HCT116 (cell line): ENCODE results near the gene FAH. TPM values are rescaled to one million over a fixed set of nuclear protein-coding genes. Genes with fewer than 3 reads are reported as not detected.

Source experiments
- ATAC-seq: fragments of 200-7000 bp; cut with Tn5 transposase; 2 replicates; pipeline ENCODE4 v1.9.1; 2020; ENCODE audit warnings: mild to moderate bottlenecking, moderate library complexity
- BruUV-seq: library from RNA; stranded (reverse); fragments of 400-500 nt; replicated peaks from 2 replicates; lab custom pipeline; 2021; lab: Mats Ljungman, UMichigan
- CTCF ChIA-PET: fragments of 300-600 bp; sonication (Branson Sonifier 250); formaldehyde crosslinking; loops from one replicate; lab custom pipeline; 2021; ENCODE audit warnings: antibody characterized with exemption; lab: Charles Lee
- POLR2A ChIA-PET: fragments of 300-600, 350-600 bp; sonication (Branson Sonifier 250); formaldehyde crosslinking; loops from one replicate; lab custom pipeline; 2021; ENCODE audit warnings: antibody characterized with exemption; lab: Charles Lee
- RAD21 ChIA-PET, 2 experiments: fragments of 300-600 bp; sonication (Branson Sonifier 250); formaldehyde crosslinking; loops; one replicate each; lab custom pipeline; 2023; ENCODE audit warnings: low total read pairs in 2 of 2; ENCODE audit not compliant: uncharacterized antibody in 2 of 2, unreplicated experiment in 2 of 2, low non-redundant PET in 1 of 2; lab: Charles Lee
- DNase-seq: peaks from one replicate; pipeline ENCODE4 v3.0.0-alpha.2; 2010; ENCODE audit warnings: low read depth, low spot score
- H2AFZ ChIP-seq: fragments of 200-600 bp; shearing (Covaris generic), sonication (generic); 2 replicates; pipeline ENCODE4 v1.6.1; 2017; ENCODE audit warnings: low read depth, mixed run types, mixed read lengths, antibody characterized with exemption, low read length; ENCODE audit not compliant: poor library complexity, severe bottlenecking
- H3K27ac ChIP-seq: 2 replicates; pipeline ENCODE4 v1.5.1; 2012; ENCODE audit warnings: low read depth, low read length
- H3K27me3 ChIP-seq: fragments of 200-600 bp; sonication (generic); 2 replicates; pipeline ENCODE4 v1.6.1; 2016; ENCODE audit warnings: mixed run types, low read length, mixed read lengths; ENCODE audit not compliant: insufficient read depth
- H3K36me3 ChIP-seq, 2 experiments: fragments of 200-500 bp in 1 of 2; fragments of 200-600 bp in 1 of 2; sonication (Bioruptor generic) in 1 of 2; sonication (generic) in 1 of 2; 2 replicates each; pipeline versions ENCODE4 v1.5.1 to v1.6.1; 2014 to 2016; ENCODE audit warnings: low read length in 2 of 2, inconsistent platforms in 1 of 2, mixed read lengths in 1 of 2, mixed run types in 1 of 2; ENCODE audit not compliant: insufficient read depth in 2 of 2, control insufficient read depth in 1 of 2
- H3K4me1 ChIP-seq, 2 experiments: fragments of 200-600 bp in 1 of 2; sonication (generic) in 1 of 2; 2 replicates each; pipeline versions ENCODE4 v1.5.1 to v1.6.1; 2012 to 2017; ENCODE audit warnings: low read length in 2 of 2, inconsistent platforms in 1 of 2, mild to moderate bottlenecking in 1 of 2, mixed read lengths in 1 of 2, mixed run types in 1 of 2, moderate library complexity in 1 of 2; ENCODE audit not compliant: insufficient read depth in 2 of 2, control insufficient read depth in 1 of 2
- H3K4me2 ChIP-seq: fragments of 200-600 bp; sonication (generic); 2 replicates; pipeline ENCODE4 v1.6.1; 2017; ENCODE audit warnings: mixed run types, low read length, mixed read lengths
- H3K4me3 ChIP-seq, 2 experiments: fragments of 200-600 bp in 1 of 2; sonication (generic) in 1 of 2; replicated peaks in 1 of 2; 2 replicates each; pipeline ENCODE4 v1.5.1; 2011 to 2016; ENCODE audit warnings: low read length in 2 of 2, control low read depth in 1 of 2, low read depth in 1 of 2, mild to moderate bottlenecking in 1 of 2, mixed read lengths in 1 of 2, mixed run types in 1 of 2
- H3K79me2 ChIP-seq: fragments of 200-600 bp; sonication (generic); 2 replicates; pipeline ENCODE4 v1.6.1; 2017; ENCODE audit warnings: mild to moderate bottlenecking, mixed run types, low read length, moderate library complexity, mixed read lengths; ENCODE audit not compliant: insufficient read depth
- H3K9ac ChIP-seq: fragments of 200-600 bp; sonication (generic); 2 replicates; pipeline ENCODE4 v1.6.1; 2016; ENCODE audit warnings: low read length, mixed read lengths
- H3K9me2 ChIP-seq: fragments of 200-600 bp; sonication (generic), shearing (Covaris generic); 2 replicates; pipeline ENCODE4 v1.6.1; 2017; ENCODE audit warnings: mixed run types, mild to moderate bottlenecking, moderate library complexity; ENCODE audit not compliant: insufficient read depth
- H3K9me3 ChIP-seq, 2 experiments: fragments of 200-500 bp in 1 of 2; fragments of 200-600 bp in 1 of 2; sonication (Bioruptor generic) in 1 of 2; sonication (generic) in 1 of 2; 2 replicates each; pipeline ENCODE4 v1.6.1; 2014 to 2017; ENCODE audit warnings: low read length in 2 of 2, mixed read lengths in 2 of 2, inconsistent platforms in 1 of 2, low read depth in 1 of 2, mild to moderate bottlenecking in 1 of 2, mixed run types in 1 of 2, moderate library complexity in 1 of 2; ENCODE audit not compliant: control insufficient read depth in 1 of 2, insufficient read depth in 1 of 2
- H4K20me1 ChIP-seq: fragments of 200-600 bp; sonication (generic), shearing (Covaris generic); 2 replicates; pipeline ENCODE4 v1.6.1; 2017; ENCODE audit warnings: mixed run types, mild to moderate bottlenecking, moderate library complexity; ENCODE audit not compliant: insufficient read depth
- CBX3 ChIP-seq: IDR thresholded peaks from 2 replicates; pipeline ENCODE4 v1.6.1; 2012; ENCODE audit warnings: low read depth
- EGR1 ChIP-seq: IDR thresholded peaks from 2 replicates; pipeline ENCODE4 v1.6.1; 2012; ENCODE audit warnings: low read depth
- ELF1 ChIP-seq: IDR thresholded peaks from 2 replicates; pipeline ENCODE4 v1.6.1; 2012; ENCODE audit warnings: low read depth, borderline replicate concordance
- FOSL1 ChIP-seq: IDR thresholded peaks from 2 replicates; pipeline ENCODE4 v1.6.1; 2012; ENCODE audit warnings: low read depth
- JUND ChIP-seq: IDR thresholded peaks from 2 replicates; pipeline ENCODE4 v1.6.1; 2012
- POLR2A ChIP-seq: IDR thresholded peaks from 2 replicates; pipeline ENCODE4 v1.7.0; 2011; ENCODE audit warnings: borderline replicate concordance; ENCODE audit not compliant: insufficient read depth, insufficient read length; ENCODE audit errors: extremely low read depth
- POLR2AphosphoS5 ChIP-seq: IDR thresholded peaks from 2 replicates; pipeline ENCODE4 v1.6.1; 2011; ENCODE audit warnings: mild to moderate bottlenecking, low read depth, low read length, moderate library complexity
- SRF ChIP-seq: IDR thresholded peaks from 2 replicates; pipeline ENCODE4 v1.6.1; 2012; ENCODE audit warnings: low read depth
- TCF7L2 ChIP-seq: IDR thresholded peaks from 2 replicates; pipeline ENCODE4 v1.7.0; 2011; ENCODE audit warnings: borderline replicate concordance, inconsistent platforms; ENCODE audit not compliant: insufficient read depth, insufficient read length; ENCODE audit errors: extremely low read depth
- YY1 ChIP-seq: IDR thresholded peaks from 2 replicates; pipeline ENCODE4 v1.6.1; 2011; ENCODE audit warnings: low read length, low read depth, moderate library complexity, mild to moderate bottlenecking; ENCODE audit not compliant: insufficient replicate concordance; ENCODE audit errors: extremely low read depth
- intact Hi-C: fragments of 100-400 bp; cut with micrococcal nuclease; formaldehyde crosslinking; loops from 2 replicates; pipeline ENCODE4 v1.10.0; 2022
- total RNA-seq: library from RNA; stranded (reverse); gene quantifications from one replicate; pipeline ENCODE4 v1.2.1, GENCODE V29; 2021; ENCODE audit not compliant: unreplicated experiment
- TF ChIP-seq, protein P1 (sequence below): IDR thresholded peaks from 2 replicates; pipeline ENCODE4 v1.6.1; 2012; ENCODE audit warnings: low read depth

Gene FAH
- total RNA-seq, 1 experiment from 2014 or later = 20.0 TPM

DNA sequence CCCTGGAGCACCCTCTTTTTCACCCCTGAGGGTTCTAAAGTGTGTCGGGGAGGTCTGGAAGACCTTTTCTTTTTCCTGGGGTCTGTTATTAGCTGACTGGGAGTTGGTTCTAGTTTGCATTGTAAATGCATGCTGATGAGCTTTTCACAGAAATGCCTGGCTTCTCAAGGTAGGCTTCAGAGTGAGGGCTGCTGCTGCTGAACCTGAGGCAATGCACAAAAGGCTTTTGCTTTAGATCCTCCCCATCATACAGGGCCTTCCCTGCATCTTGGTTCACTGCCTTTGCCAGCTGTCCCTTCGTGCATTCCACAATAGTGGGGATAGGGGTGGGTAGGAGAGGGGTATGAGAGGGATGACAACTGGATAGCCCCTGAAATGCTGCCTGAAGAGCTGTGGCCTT is 46.6 kb downstream of the FAH start:
- DNase-seq = no peak
- TF ChIP-seq POLR2AphosphoS5 = no peak
- TF ChIP-seq ELF1 = no peak
- TF ChIP-seq FOSL1 = no peak
- TF ChIP-seq, protein P1, sequence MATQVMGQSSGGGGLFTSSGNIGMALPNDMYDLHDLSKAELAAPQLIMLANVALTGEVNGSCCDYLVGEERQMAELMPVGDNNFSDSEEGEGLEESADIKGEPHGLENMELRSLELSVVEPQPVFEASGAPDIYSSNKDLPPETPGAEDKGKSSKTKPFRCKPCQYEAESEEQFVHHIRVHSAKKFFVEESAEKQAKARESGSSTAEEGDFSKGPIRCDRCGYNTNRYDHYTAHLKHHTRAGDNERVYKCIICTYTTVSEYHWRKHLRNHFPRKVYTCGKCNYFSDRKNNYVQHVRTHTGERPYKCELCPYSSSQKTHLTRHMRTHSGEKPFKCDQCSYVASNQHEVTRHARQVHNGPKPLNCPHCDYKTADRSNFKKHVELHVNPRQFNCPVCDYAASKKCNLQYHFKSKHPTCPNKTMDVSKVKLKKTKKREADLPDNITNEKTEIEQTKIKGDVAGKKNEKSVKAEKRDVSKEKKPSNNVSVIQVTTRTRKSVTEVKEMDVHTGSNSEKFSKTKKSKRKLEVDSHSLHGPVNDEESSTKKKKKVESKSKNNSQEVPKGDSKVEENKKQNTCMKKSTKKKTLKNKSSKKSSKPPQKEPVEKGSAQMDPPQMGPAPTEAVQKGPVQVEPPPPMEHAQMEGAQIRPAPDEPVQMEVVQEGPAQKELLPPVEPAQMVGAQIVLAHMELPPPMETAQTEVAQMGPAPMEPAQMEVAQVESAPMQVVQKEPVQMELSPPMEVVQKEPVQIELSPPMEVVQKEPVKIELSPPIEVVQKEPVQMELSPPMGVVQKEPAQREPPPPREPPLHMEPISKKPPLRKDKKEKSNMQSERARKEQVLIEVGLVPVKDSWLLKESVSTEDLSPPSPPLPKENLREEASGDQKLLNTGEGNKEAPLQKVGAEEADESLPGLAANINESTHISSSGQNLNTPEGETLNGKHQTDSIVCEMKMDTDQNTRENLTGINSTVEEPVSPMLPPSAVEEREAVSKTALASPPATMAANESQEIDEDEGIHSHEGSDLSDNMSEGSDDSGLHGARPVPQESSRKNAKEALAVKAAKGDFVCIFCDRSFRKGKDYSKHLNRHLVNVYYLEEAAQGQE = no peak
- no peak for TF ChIP-seq POLR2A
- TF ChIP-seq, all 23 proteins: peak for 0
- Histone ChIP-seq H3K4me2 (no peak overlapping the region), H3K9me3 (no peaks in the 10 kb centered on the region), H3K27ac (no peak overlapping the region), H3K9me2 (no peaks in the 10 kb centered on the region), H3K79me2 (no peaks in the 10 kb centered on the region), H3K27me3 (no peaks in the 10 kb centered on the region), H4K20me1 (no peaks in the 10 kb centered on the region), H3K9ac (no peak overlapping the region), H3K36me3 (no peaks in the 10 kb centered on the region), H2AFZ (no peak overlapping the region), H3K4me3 (no peak overlapping the region), H3K4me1 (peaks cover 0 to 12% of the 10 kb centered on the region in 2 experiments; a peak in 1 of 4 replicates)
- ChIA-PET CTCF (no interaction called here), RAD21 (no interaction called here), POLR2A (no interaction called here)
- BruUV-seq = no TSS peak
- intact Hi-C loops = no loop called here
- ATAC-seq = no peak

DNA sequence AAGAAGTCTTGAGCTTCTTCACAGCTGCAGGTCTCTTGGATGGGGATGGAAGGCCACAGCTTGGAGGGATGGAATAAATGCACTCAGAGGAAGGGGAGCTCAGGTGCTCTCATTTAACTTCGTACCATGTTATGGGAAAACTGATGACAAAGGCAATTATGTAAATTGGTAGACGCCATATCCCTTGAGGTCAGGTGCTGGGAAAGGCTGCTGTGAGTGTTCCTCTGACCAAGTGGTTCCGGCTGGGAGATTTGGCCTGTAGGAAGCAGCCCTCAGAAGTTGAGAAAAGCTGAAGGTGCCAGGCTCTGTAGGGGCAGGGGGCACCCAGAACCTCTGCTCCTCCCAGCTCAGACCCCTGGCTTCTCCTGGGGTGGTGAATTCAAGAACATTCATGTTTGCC is 47.1 kb downstream of the FAH start:
- Histone ChIP-seq H2AFZ (no peak overlapping the region), H3K27ac (no peak overlapping the region), H3K4me1 (peaks cover 0 to 12% of the 10 kb centered on the region in 2 experiments; a peak in 1 of 4 replicates), H3K36me3 (no peaks in the 10 kb centered on the region), H3K4me2 (no peak overlapping the region), H4K20me1 (no peaks in the 10 kb centered on the region), H3K27me3 (0 out of 2 replicates have a peak, but pooled peaks cover 2% of the 10 kb centered on the region), H3K79me2 (no peaks in the 10 kb centered on the region), H3K4me3 (no peak overlapping the region), H3K9me3 (no peaks in the 10 kb centered on the region), H3K9ac (no peak overlapping the region), H3K9me2 (no peaks in the 10 kb centered on the region)
- ChIA-PET POLR2A (no interaction called here), CTCF (no interaction called here), RAD21 (no interaction called here)
- ATAC-seq (no peak), DNase-seq (no peak)
- no TSS peak for BruUV-seq
- intact Hi-C loops = no loop called here
- no peak for TF ChIP-seq EGR1
- TF ChIP-seq SRF = no peak
- TF ChIP-seq FOSL1 = no peak
- TF ChIP-seq POLR2A = no peak
- no peak for TF ChIP-seq POLR2AphosphoS5
- TF ChIP-seq, protein P1 = no peak
- TF ChIP-seq TCF7L2 = no peak
- no peak for TF ChIP-seq YY1
- no peak for TF ChIP-seq CBX3
- no peak for TF ChIP-seq JUND
